ENCODE data around the gene RIMS1.
"Not testable (repeated sequence)": the region's sequence is repeated elsewhere in the genome, so short reads cannot be mapped to it uniquely, and the experiment has no call there.

Gene RIMS1

DNA sequence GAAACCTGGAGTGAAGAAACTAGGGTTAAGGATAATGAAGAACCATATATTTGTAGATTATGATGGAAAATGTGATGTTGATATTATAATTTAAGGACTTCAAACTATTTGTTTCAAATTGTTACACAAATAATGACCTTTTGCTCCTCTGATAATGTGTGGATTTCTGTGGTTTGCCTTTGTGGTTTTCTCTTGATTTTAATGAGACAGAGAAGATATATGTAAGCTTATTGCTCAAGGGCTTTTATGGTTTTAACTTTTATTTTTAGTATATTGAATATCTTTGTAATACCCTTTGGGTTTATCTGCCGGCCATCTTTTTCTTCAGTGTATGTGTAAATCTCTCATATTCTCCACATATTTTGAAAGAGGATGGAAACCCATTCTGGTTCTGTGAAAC lies 362.3 kb downstream of the RIMS1 start:
- no peak for DNase-seq

DNA sequence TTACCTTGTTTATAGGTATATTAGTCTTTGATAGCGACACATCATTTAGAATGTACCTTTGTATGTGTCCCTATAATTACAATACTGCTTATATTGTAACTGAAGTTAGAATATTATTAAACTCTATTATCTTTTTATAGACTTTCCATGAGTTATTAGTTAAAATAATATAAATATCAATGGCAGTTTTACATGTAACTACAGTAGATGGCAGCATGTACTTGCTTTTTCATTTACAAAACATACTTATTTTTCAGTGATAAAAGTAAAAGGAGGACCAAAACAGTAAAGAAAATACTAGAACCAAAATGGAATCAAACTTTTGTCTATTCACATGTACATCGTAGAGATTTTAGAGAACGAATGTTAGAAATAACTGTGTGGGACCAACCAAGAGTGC lies 364.3 kb downstream of the RIMS1 start:
- DNase-seq: no peak

DNA sequence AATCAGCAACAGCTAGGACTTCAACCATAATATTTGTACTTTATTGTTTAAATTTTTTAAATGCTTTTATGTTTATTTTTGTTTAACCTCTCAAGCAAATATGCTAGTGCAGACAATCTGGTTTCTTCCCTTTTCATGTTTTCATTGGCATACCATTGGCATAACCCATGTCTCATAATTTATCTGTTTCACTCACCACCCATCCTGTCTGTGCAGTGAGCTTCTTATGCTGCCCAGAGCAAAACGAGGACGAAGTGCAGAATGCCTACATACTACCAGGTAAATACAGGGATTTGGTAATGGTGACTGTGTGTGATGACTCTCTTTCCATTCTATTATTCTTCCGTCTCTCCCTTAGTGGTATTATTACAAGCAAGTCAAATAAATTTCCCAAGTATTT lies 374.1 kb downstream of the RIMS1 start:
- no peak for DNase-seq

DNA sequence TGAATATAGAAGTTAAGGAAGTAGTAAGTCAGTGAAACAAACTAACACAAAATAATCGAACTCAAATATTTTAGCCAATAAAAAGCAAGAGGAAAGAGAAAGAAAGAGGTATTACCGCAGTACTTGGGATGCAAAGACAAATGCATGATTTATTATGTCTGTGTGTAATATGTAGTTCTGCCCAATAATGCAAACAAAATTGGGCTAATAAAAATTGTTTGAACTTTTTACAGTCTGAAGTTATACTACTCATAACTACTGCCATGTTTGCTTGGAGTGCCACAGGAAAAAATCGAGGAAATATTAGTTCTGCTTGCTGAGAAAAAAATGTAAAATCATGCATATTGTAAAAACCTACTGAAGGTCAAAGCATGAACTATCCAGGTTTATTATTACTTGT lies 375.2 kb downstream of the RIMS1 start:
- no peak for DNase-seq

DNA sequence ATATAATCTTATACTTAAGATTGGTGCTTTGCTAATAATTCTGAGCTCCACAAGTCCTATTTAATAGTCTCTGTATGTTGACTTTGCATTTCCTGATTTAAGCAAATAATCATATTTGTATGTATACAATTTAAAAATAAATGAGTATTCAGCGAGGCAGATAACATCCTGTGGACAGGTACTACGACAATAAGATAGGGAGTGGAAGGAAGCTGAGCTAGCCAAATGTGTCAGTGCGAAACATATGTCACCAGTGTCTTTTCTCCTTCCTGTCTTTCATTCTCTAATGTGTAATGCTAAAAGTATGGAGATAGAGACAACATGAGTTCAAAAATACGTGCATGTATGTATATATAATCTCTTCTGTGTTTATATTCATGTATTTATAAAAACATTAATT lies 375.9 kb downstream of the RIMS1 start:
- DNase-seq: no peak

DNA sequence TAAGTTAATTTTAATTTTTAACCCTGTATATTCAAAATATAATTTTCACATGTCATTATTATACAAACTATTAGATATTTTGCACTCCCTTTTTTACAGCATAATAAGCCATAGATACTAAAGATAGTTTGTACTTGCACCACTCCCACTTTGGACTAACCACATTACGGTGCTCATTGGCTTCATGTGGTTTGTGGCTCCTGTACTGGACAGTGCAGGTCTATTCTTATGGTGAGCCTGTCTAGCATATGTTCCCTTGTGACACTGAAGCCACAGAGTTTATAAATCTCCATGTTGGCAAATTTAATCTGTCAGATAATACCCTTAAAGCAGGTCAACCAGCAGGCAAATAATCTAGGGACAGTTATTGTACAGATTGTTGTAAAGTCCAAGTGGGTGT lies 381.1 kb downstream of the RIMS1 start:
- no peak for DNase-seq

DNA sequence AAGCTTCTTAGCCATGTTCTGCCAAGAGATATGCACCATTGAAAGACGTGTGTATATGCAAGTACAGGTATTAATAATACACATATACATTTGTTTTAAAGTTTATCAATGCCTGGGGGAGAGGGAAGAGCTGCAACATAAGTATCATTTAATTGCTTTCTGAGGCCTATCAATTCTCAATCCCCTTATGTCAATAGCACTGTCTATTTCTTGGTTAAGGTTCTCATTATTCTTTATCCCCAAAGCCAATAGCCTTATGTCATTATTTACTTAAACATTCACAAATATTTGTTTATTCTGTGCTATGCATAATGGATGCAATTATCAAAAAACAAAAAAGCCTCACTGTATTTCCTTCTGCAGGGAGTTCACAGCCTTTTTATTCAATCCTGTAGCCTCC lies 385.2 kb downstream of the RIMS1 start:
- no peak for DNase-seq

DNA sequence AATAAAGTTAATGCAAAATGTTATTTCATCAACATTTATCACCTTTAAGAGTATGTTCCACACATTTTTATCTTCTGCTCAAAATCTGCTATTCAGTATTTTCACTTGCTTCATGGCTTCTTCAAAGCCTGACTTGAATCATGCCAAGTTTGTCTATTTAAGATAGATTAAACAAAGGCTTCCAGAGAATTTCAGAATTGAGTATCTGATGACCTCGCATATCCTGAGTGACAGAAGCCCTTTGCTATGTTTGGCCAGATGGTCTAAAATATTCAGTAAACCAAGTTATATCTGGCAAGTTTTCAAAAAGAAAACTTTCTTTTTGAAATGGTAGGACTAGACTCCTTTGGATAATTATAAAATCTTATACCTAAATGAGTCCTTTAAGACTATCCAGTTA lies 386.6 kb downstream of the RIMS1 start:
- DNase-seq: no peak

DNA sequence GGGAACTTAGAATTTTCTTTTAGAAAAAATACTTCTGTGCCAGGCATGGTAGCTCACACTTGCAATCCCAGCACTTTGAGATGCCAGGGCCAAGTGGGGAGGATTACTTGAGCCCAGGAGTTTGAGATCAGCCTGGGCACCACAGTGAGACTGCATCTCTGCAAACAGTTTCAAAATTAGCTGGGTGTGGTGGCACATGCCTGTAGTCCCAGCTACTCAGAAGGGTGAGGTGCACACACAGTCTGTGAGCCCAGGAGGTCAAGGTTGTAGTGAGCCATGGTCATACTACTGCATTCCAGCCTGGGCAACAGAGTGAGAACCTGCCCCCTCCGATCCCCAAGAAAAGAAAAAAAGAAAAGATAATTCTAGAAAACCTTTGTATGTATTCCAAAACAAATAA lies 389.5 kb downstream of the RIMS1 start:
- DNase-seq: no peak

DNA sequence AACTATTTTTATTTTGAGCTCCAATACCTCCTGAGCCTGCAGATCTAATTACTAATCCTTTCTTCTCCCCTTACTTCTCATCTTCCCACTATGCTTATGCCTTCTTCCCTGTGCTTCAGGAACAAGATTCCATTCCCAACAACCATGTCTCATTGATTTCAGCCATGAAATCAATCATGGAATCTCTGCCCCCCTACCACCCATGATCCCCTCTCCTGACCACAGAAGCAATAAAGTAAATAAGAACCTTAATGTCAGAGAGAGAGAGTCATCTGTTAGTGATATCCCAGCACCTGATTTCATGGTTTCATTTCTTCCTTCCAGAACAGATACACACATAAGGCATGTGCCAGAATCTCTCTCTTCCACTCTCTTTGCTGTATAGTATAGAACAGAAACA lies 395.9 kb downstream of the RIMS1 start:
- no peak for DNase-seq

DNA sequence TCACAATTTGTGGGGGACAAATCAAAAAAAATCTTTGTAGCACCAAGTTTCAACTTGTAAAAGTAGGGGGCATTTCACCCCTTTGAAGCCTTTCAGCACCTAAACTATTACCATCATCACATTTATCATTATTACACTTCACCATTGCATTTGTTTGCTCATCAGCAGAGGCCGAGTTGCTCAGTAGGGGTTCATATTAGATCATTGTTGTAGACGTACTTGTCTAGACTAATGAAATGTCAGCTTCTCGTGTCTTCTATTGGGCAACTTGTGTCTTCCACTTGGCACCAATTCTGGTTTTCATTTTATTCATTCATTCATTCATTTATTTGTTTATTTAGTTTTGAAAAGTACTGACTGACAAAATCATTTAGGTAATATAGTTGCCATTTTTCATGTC lies 397.2 kb downstream of the RIMS1 start:
- no peak for DNase-seq

DNA sequence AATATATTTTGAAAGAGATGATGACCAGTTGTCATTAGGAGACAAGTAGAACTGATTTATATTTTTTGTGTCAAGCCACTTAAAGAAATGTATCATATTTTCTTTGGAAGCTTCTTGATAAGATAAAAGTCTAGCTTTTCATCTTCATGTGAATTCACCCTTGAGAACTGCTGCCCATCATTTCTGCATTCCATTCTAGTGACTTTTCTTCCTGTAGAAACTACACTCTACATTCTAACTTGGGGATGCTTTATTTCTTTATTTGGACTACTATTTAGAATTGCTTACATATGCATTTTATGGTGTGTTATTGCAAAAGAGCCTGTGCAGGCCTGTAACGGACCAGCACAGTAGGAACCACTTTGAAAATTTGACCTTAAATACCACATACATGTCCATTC lies 400.6 kb downstream of the RIMS1 start:
- no peak for DNase-seq

DNA sequence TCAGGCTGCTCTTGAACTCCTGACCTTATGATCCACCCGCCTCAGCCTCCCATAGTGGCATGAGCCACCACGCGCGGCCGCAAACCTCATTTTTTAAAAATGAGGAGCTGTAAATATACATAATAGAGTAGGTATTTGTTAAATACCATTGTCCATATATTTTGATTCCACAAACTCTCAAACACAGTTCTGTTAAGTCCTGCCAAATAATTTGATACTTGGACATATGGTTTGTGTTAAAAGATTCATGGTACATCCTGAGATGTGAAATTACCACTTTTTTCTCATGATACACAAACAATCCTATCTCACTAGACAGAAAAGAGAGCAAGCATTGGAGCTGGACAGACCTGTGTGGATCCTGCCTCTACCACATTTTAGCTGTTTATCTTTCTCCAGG lies 401.5 kb downstream of the RIMS1 start:
- DNase-seq: no peak

DNA sequence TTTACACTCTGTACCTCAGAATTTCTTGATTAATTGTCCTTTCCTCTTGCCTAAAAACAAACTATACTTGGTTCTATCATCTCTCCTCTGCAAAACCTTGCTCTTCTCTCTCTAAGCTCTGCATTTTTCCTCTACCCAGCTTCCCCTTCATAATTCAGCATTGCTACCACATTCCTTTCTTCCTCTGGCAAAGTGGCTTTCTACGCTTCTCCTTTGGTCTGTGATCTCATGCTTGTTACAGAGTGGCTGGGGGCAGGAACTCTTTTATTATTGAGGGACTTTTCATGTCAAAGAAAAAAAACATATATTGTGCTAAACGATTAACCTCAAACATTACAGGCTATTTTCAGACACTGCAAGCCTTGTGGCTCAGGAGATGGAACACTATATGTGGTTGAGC lies 402.2 kb downstream of the RIMS1 start:
- DNase-seq: no peak

DNA sequence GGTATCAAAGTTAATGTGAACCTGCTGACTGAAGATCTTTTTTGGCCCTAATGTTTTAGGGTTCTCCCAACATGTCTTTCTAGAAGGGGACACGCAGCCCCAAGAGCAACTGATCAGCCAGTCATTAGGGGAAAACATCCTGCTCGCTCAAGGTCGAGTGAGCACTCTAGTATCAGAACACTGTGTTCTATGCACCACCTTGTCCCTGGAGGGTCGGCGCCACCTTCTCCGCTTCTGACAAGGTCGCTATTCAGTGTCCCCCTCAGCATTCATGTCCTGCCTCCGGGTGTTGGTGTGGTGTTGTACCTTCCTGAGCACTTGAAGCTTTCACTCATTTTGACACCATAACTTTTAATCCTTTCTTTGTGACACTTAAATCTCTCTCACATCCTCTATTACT lies 404.3 kb downstream of the RIMS1 start:
- no peak for DNase-seq

DNA sequence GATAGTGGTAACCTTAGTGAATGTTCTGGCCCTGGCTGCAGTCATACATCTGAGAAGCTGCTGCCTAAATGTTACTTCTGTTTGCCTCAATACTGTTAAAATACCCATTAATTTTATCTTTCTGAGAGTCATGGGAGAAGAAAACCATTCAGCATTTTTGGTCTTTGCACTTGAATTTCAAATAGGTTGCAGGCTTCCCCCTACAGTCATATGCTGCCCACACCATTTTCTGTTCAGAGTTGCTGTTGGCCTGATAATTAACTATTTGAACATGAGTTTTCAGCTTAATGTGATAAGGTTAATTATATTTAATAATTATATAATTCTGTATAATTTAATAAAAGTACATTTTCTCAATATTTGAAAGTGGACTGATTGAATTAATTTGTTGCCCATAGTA lies 410.0 kb downstream of the RIMS1 start:
- DNase-seq: no peak

DNA sequence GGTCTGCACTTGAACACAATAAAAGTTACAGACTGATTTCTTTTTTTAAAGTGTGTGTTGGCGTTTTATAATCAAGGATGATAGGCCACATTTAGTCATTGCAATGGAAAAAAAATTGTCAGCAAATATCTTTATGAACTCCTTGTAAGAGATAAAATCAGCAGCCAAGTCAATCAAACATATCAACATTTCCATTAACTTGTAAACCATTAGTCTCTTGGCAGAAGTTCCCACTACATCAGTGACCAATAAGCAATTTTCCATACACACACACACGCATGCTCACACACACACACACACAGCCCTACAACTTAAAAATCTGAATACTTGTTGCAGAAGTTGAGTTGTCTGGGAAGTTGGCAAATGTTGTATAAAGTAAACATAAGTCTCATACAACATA lies 419.6 kb downstream of the RIMS1 start:
- DNase-seq: no peak

DNA sequence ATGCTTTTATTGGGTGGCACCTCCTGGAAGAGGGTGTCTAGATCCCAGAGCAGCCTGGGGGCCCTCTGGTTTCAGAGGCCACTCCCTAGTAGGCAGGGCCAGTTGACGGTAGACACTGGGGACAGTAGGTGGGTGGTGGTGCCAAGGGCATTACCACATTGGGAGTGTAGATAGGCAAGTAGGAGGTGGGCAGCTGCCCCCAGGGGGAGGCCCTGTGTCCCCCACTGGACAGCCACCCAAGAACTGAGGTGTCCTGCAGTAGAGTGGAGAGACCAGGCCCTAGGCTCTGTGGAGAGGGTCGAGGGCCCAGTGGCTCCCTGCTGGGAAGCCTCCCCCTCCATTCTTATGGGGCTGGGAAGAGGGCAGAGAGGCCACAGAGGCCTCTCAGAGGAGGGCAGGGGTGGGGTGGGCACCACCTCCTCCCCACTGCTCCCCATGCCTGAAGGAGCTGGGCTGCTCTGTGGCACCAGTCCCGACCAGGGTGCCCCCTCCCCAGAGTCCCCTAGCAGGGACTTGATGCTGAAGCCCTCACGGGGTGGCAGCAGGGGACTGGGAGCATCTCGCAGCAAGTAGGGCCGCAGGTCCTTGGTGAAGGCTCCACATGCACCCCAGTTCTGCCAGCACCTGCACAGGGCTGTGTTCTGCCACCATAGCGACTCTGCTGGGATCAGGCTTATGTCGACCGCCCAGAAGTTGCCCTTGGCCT lies 430.5 kb downstream of the RIMS1 start:
- DNase-seq: no peak

DNA sequence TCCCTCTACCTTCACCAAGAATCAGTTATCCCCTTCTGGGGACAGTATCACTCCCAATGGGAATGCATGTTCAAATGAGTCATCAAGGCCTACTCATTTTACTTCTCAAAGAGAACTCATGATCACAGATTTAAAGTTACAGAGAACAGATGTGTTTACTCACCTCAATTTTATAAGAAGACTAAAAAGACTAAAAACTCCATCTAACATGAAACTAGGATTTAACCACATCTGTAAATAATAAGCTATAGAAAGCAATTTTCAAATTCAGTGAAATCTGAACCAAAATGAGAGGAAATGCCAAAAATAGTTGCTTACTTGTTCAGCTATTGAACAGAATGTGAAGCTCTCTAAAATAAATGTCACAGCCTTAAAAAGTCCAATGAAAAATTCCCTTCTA lies 435.4 kb downstream of the RIMS1 start:
- no peak for DNase-seq

DNA sequence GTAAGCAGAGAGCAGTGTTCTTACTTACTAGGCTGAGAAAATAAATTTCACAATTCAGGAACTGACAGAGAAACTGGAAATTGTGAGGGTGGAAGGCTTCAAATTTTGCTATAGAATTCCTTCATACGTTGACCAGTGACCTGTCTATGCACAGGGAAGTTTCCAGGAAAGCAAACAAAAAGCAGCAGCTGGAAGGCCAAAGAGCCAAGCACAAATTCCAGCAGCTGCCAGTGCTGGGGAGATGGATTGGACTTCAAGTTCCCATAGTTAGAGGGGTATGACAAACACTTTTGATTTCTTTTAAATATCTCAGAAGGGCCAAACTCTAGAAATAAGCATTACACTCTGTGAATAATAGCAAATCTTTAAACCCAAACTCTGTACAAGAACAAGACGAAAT lies 436.4 kb downstream of the RIMS1 start:
- DNase-seq: no peak

DNA sequence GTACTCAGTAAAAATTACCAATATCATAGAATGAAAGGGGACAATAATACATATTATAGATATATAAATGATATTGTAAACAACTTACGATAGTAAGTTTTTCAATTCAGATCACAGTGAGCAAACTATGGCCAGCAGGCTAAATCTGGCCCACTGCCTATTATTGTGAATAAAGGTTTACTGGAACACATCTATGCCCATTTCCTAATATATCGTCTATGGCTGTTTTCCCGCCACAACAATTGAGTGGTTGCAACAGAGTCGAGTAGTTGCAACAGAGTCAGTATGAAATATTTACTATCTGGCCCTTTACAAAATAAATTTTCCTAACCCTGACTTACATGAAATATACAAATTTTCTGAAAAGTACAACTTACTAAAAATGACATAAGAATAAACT lies 438.2 kb downstream of the RIMS1 start:
- no peak for DNase-seq

DNA sequence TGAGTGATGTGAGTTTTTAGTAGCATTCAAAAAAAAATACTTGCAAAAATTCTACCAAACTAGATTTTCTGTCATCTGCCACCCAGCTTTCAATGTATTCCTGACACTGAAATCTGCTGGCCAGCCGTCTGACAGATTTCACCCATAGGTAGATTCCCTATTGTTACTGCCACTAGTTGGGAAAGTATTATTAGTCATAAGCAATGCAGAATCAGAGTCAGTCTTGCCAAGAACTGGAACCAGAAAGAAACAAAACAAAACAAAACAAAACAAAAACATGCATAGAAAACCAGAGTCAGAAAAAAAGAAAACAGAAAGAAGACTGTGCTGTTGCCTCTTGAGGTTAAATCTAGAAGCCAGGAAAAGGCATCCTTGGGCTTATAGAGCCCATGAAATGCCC lies 442.4 kb downstream of the RIMS1 start:
- no peak for DNase-seq

DNA sequence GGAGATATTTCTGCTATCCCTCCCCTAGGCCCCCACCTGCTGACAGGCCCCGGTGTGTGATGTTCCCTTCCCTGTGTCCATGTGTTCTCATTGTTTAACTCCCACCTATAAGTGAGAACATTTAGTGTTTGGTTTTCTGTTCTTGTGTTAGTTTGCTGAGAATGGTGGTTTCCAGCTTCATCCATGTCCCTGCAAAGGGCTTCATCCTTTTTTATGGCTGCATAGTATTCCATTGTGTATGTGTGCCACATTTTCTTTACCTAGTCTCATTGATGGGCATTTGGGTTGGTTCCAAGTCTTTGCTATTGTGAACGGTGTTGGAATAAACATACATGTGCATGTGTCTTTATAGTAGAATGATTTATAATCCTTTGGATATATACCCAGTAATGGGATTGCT lies 448.9 kb downstream of the RIMS1 start:
- not testable (repeated sequence) for DNase-seq

DNA sequence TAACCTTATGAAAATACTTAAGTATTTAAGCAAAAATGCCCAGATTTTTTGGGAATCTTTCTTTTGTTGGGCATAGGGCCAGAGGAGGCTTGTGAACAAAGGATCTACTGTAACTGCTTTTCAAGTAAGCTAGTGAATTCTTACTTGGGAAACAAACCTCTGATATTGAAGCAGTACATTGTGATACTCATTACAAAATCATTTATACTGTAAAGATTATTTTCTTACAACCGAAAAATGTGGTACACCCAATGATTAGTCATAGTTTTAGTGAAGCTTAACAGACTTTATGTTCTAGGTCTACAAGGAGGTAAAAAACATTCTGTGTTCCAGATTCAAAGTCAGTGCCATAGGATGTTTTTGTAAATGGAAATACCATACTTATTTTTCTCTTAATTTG lies 462.6 kb downstream of the RIMS1 start:
- no peak for DNase-seq

DNA sequence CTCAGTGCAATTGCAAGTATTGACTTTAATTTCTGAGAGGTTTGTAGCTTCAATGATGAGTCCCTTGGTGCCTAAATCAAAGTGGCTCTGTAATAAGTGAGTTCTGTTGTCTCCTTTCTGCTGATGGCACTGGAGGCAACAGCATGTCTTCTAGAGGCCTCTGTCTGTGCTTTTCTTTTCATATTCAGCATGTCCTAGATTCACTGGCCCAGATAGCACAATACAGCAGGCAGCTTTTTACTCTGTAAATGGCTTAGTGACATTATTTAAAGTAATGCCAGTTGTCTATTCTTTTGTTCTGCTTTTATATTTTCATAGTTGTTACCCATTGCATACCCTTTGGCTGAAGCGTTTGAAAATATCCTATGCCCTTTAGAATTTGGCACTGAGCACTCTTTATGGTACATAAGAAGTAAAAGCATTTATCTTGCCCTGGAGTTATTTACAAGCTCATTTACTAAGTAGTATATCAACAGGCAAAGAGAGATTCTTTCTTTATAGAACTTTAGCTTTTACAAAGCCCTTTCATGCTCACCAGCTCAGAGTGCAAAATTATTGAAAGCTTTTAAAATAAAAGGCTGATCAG lies 464.0 kb downstream of the RIMS1 start:
- DNase-seq: no peak
